Ovary (tissue), 3 donors: ENCODE data around the gene CERK.

Experiments
- EP300 ChIP-seq: sonication (generic); formaldehyde crosslinking; IDR thresholded peaks from one replicate; pipeline ENCODE4 v1.6.1; 2017; ENCODE audit warnings: antibody characterized with exemption
- POLR2A ChIP-seq: fragments of 450-650 bp; IDR thresholded peaks from one replicate; pipeline ENCODE4 v1.6.1; 2017; ENCODE audit warnings: antibody characterized with exemption, mild to moderate bottlenecking, moderate library complexity
- TF ChIP-seq, protein P1 (sequence below), 3 donors: fragments of 450-650 bp in 2 of 3; fragments of 200-600 bp in 1 of 3; IDR thresholded peaks; one replicate each; pipeline versions ENCODE4 v1.5.1 to v1.8.0; 2016 to 2022; ENCODE audit warnings: antibody characterized with exemption in 3 of 3, mild to moderate bottlenecking in 1 of 3
- donor health status: DM: no; HTN: no; CAD: no.

DNA sequence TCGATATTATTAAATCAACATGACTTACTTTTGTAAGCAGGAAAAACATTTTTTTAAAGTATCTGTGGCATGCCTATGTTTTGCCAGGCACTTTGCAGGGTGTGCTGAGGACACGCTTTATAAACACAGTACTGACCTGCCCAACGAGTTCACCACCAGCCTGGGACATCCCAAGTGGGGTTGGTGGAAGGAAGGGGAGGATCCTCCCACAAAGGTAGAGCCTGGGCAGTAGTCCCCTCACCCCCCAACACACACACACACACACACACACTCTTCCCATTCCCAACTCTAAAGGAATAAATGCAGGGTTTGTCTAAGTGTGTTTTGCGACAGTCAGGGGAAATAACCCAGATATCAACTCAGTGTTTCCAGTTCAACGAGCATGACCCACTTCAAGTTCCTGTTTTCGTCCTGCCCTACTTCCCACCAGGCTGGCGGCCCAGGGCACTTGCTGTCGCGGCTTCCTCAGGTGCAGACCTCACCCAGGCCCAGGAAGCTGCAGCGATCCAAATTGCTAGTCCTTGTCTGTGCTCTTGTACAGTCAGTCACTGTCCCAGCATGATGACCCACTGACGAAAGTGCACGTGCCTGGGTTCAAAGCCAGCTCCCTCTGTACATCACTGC, 3.1 kb downstream of the CERK start:
- no peak for TF ChIP-seq EP300
- TF ChIP-seq, protein P1, sequence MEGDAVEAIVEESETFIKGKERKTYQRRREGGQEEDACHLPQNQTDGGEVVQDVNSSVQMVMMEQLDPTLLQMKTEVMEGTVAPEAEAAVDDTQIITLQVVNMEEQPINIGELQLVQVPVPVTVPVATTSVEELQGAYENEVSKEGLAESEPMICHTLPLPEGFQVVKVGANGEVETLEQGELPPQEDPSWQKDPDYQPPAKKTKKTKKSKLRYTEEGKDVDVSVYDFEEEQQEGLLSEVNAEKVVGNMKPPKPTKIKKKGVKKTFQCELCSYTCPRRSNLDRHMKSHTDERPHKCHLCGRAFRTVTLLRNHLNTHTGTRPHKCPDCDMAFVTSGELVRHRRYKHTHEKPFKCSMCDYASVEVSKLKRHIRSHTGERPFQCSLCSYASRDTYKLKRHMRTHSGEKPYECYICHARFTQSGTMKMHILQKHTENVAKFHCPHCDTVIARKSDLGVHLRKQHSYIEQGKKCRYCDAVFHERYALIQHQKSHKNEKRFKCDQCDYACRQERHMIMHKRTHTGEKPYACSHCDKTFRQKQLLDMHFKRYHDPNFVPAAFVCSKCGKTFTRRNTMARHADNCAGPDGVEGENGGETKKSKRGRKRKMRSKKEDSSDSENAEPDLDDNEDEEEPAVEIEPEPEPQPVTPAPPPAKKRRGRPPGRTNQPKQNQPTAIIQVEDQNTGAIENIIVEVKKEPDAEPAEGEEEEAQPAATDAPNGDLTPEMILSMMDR (IDR thresholded peaks at IDR 0.05) = no peak
- no peak for TF ChIP-seq POLR2A
